K562 (cell line): Measurements from ENCODE around the gene CLIC3. TPM values are rescaled to one million over a fixed set of nuclear protein-coding genes. Genes with fewer than 3 reads are reported as not detected.

ENCODE experiments used
- ATAC-seq: fragments of 200-7000 bp; cut with Tn5 transposase; 3 replicates; pipeline ENCODE4 v1.9.1; 2020; ENCODE audit warnings: moderate library complexity
- BruUV-seq: library from RNA; stranded (reverse); fragments of 400-500 nt; replicated peaks from 2 replicates; lab custom pipeline; 2021; lab: Mats Ljungman, UMichigan
- CTCF ChIA-PET: fragments of 300-600 bp; formaldehyde crosslinking; extraction: SDS; loops from one replicate; lab custom pipeline; 2021; ENCODE audit warnings: low intra/inter-chr PET ratio; lab: Yijun Ruan, JAX
- POLR2A ChIA-PET: fragments of 300-600, 350-650 bp; sonication (Branson Sonifier 250); formaldehyde crosslinking; extraction: SDS; loops from one replicate; lab custom pipeline; 2021; ENCODE audit warnings: antibody characterized with exemption, inconsistent platforms; lab: Yijun Ruan, JAX
- DNase-seq, 4 experiments: peaks; one replicate each; pipeline versions ENCODE4 v3.0.0 to v3.0.0-alpha.2; 2011 to 2018; ENCODE audit warnings: low spot score in 3 of 4, mixed read lengths in 3 of 4; ENCODE audit errors: extremely low read depth in 1 of 4
- FAIRE-seq: peaks from 2 replicates; lab custom pipeline; 2011; peaks lifted over from hg19 to GRCh38; lab: Jason Lieb, UNC
- H2AFZ ChIP-seq: 2 replicates; pipeline ENCODE4 v1.6.0; 2011; ENCODE audit warnings: low read depth, low read length, control low read depth, inconsistent platforms
- H3K27ac ChIP-seq: fragments of 200-600 bp; 3 replicates; pipeline ENCODE4 v1.8.0; 2011; ENCODE audit warnings: low read depth, mild to moderate bottlenecking, control low read depth, inconsistent platforms, low read length, moderate library complexity, mixed read lengths; ENCODE audit errors: extremely low read depth
- H3K27me3 ChIP-seq, 2 experiments: fragments of 300-600 bp in 1 of 2; 2 replicates in 1 of 2; 3 replicates in 1 of 2; pipeline versions ENCODE4 v1.6.0 to v1.8.0; 2011; ENCODE audit warnings: inconsistent platforms in 2 of 2, low read length in 2 of 2, mild to moderate bottlenecking in 1 of 2, mixed read lengths in 1 of 2, moderate library complexity in 1 of 2; ENCODE audit not compliant: control insufficient read depth in 2 of 2, insufficient read depth in 2 of 2
- H3K36me3 ChIP-seq: fragments of 300-600 bp; 3 replicates; pipeline ENCODE4 v1.8.0; 2011; ENCODE audit warnings: mild to moderate bottlenecking, low read length, inconsistent platforms; ENCODE audit not compliant: control insufficient read depth, insufficient read depth
- H3K4me1 ChIP-seq, 2 experiments: fragments of 200-600 bp in 1 of 2; replicated peaks in 1 of 2; 2 replicates in 1 of 2; 3 replicates in 1 of 2; pipeline versions ENCODE4 v1.5.1 to v1.8.0; 2011; ENCODE audit warnings: inconsistent platforms in 2 of 2, low read length in 2 of 2, mild to moderate bottlenecking in 1 of 2, mixed read lengths in 1 of 2, moderate library complexity in 1 of 2; ENCODE audit not compliant: control insufficient read depth in 2 of 2, insufficient read depth in 2 of 2
- H3K4me2 ChIP-seq: 2 replicates; pipeline ENCODE4 v1.6.1; 2011; ENCODE audit warnings: low read length, control low read depth, inconsistent platforms, mixed read lengths; ENCODE audit not compliant: insufficient read depth
- H3K4me3 ChIP-seq: fragments of 200-600 bp; sonication (generic), shearing (Covaris generic); 2 replicates; pipeline ENCODE4 v1.5.1; 2016; ENCODE audit warnings: control low read depth, inconsistent platforms
- H3K79me2 ChIP-seq: fragments of 200-600 bp; 3 replicates; pipeline ENCODE4 v1.8.0; 2011; ENCODE audit warnings: low read length, inconsistent platforms; ENCODE audit not compliant: control insufficient read depth, insufficient read depth
- H3K9ac ChIP-seq, 2 experiments: 2 replicates each; pipeline versions ENCODE4 v1.6.0 to v1.6.1; 2011; ENCODE audit warnings: low read depth in 2 of 2, low read length in 2 of 2, control low read depth in 1 of 2, inconsistent platforms in 1 of 2, mild to moderate bottlenecking in 1 of 2, mixed read lengths in 1 of 2; ENCODE audit not compliant: insufficient read depth in 1 of 2
- H3K9me1 ChIP-seq: one replicate; pipeline ENCODE4 v1.6.0; 2011; ENCODE audit warnings: inconsistent platforms, mild to moderate bottlenecking, low read length, moderate library complexity; ENCODE audit not compliant: control insufficient read depth, insufficient read depth
- H3K9me3 ChIP-seq: replicated peaks from 2 replicates; pipeline ENCODE4 v1.5.1; 2011; ENCODE audit warnings: low read depth, low read length, inconsistent platforms; ENCODE audit not compliant: control insufficient read depth, insufficient read depth
- H4K20me1 ChIP-seq: replicated peaks from 2 replicates; pipeline ENCODE4 v1.6.1; 2011; ENCODE audit warnings: low read length, inconsistent platforms, mixed read lengths; ENCODE audit not compliant: control insufficient read depth, insufficient read depth
- CHCHD3 ChIP-seq: fragments of 250-450 bp; sonication (Bioruptor Pico); IDR thresholded peaks from 2 replicates; pipeline ENCODE4 v2.1.2; 2022; ENCODE audit warnings: mild to moderate bottlenecking
- DPF2 ChIP-seq: fragments of 450-650 bp; IDR thresholded peaks from 2 replicates; pipeline ENCODE4 v1.6.1; 2016
- E2F3 ChIP-seq: fragments of 250-450 bp; sonication (Bioruptor Pico); IDR thresholded peaks from 2 replicates; pipeline ENCODE4 v1.4.0; 2020; ENCODE audit warnings: mild to moderate bottlenecking
- EZH2 ChIP-seq: IDR thresholded peaks from 2 replicates; pipeline ENCODE4 v1.6.1; 2012; ENCODE audit warnings: low read depth, mild to moderate bottlenecking, inconsistent platforms, low read length, borderline replicate concordance
- HDGF ChIP-seq: fragments of 450-650 bp; IDR thresholded peaks from 2 replicates; pipeline ENCODE4 v1.6.1; 2016
- PTBP1 ChIP-seq: fragments of 200-400 bp; formaldehyde crosslinking; IDR thresholded peaks from 2 replicates; pipeline ENCODE4 v1.6.1; 2017; ENCODE audit warnings: low read depth, low read length
- YY1 ChIP-seq, 3 experiments: IDR thresholded peaks; 2 replicates each; pipeline ENCODE4 v1.6.1; 2011; ENCODE audit warnings: low read length in 2 of 3, mild to moderate bottlenecking in 2 of 3, moderate library complexity in 2 of 3, borderline replicate concordance in 1 of 3, control low read depth in 1 of 3, low read depth in 1 of 3; ENCODE audit not compliant: insufficient read depth in 3 of 3, insufficient replicate concordance in 2 of 3, control insufficient read depth in 1 of 3, insufficient read length in 1 of 3; ENCODE audit errors: extremely low read depth in 1 of 3
- ZNF431 ChIP-seq: sonication (generic); formaldehyde crosslinking; IDR thresholded peaks from 2 replicates; pipeline ENCODE4 v1.8.0; 2022; ENCODE audit warnings: mild to moderate bottlenecking, missing genetic modification reagents
- ZNF592 ChIP-seq: fragments of 450-650 bp; IDR thresholded peaks from 2 replicates; pipeline ENCODE4 v1.6.1; 2017; ENCODE audit warnings: antibody characterized with exemption, mild to moderate bottlenecking
- WGBS: fragments of 100-300 bp; shearing (Covaris generic); methylation state at CpG from one replicate; pipeline ENCODE4 v1.1.6; 2016; ENCODE audit warnings: low coverage, mixed read lengths; ENCODE audit not compliant: insufficient coverage; ENCODE audit errors: missing lambda C conversion rate; 5-methylcytosine and 5-hydroxymethylcytosine counted together
- in situ Hi-C: fragments of 300-500 bp; cut with MboI; formaldehyde crosslinking; loops from 4 replicates; pipeline ENCODE4 v1.15.0; 2018; ENCODE audit warnings: inconsistent platforms, mixed read lengths
- intact Hi-C: fragments of 100-400 bp; cut with micrococcal nuclease; formaldehyde crosslinking; loops from 2 replicates; pipeline ENCODE4 v1.14.2; 2022
- polyA plus RNA-seq, 8 experiments: library from polyadenylated mRNA; depleted of rRNA in 4 of 8; stranded (reverse) in 5 of 8; unstranded in 3 of 8; fragments of >200 nt; fragmentation: Nextera tagmentation in 2 of 8; fragmentation: Illumina TruSeq in 1 of 8; extraction: Ambion mirVana in 2 of 8; extraction: Trizol in 1 of 8; gene quantifications; 2 replicates each; pipeline versions ENCODE4 v1.2.1 to v1.2.3, GENCODE V29; 2011 to 2014; ENCODE audit warnings: inconsistent platforms in 1 of 8, missing spikeins in 1 of 8
- total RNA-seq, 7 experiments: library from RNA; depleted of rRNA in 6 of 7; stranded (reverse); fragments of >200 nt in 6 of 7; fragmentation: Illumina TruSeq in 2 of 7; extraction: Trizol in 2 of 7; gene quantifications; 2 replicates each; pipeline versions ENCODE4 v1.2.1 to v1.2.3, GENCODE V29; 2011 to 2021; ENCODE audit warnings: low replicate concordance in 1 of 7

CLIC3 gene
- total and polyA plus RNA-seq, 9 of the 15 experiments (the other 6 are each of a cell fraction or from before 2014, with no cell fraction given): 0.27 to 0.29 TPM; not detected in 7

GRCh38 chr9:136988872-136989271, 7.5 kb downstream of the CLIC3 start:
- H3K9me1 ChIP-seq: no peaks in the 10 kb centered on the region
- H4K20me1 ChIP-seq: no peaks in the 10 kb centered on the region
- in situ Hi-C loops (no loop called here), intact Hi-C loops (no loop called here)
- peaks cover 10 to 47% of the 10 kb centered on the region in 2 experiments; a peak in 4 of 5 replicates for H3K4me1 ChIP-seq
- FAIRE-seq (no peak), DNase-seq (no peak), ATAC-seq (no peak)
- peaks cover 6% of the 10 kb centered on the region for H3K9me3 ChIP-seq
- H3K27ac ChIP-seq: no peak overlapping the region
- peak overlapping the region; percentile 58 for H2AFZ ChIP-seq
- ChIA-PET POLR2A (interaction anchor here (1.5 kb wide), 1 partner anchor 11 kb away, joined by 4 read pairs; no protein-coding TSS in a partner anchor), CTCF (no interaction called here)
- peaks cover 16% of the 10 kb centered on the region for H3K79me2 ChIP-seq
- no peaks in the 10 kb centered on the region for H3K27me3 ChIP-seq
- peaks cover 9% of the 10 kb centered on the region; the same call in 1 of the 3 replicates for H3K36me3 ChIP-seq
- TF ChIP-seq PTBP1 (no peak), E2F3 (CRISPR knock-in tag) (no peak), YY1 (IDR thresholded peaks at IDR 0.05; ENCODE audit: borderline replicate concordance in 1 of 3, control insufficient read depth in 1 of 3, extremely low read depth in 1 of 3, insufficient read depth in 3 of 3, insufficient read length in 1 of 3, insufficient replicate concordance in 2 of 3, low read depth in 1 of 3, low read length in 2 of 3) (no peak), ZNF592 (0 out of 2 replicates have a peak, but pooled peaks have one; percentile 29), HDGF (no peak), EZH2 (no peak), CHCHD3 (CRISPR knock-in tag) (no peak), ZNF431 (no peak), DPF2 (no peak)
- 66% methylated on average over 3 of the region's 4 CpGs for WGBS
- H3K4me2 ChIP-seq: no peak overlapping the region
- no TSS peak for BruUV-seq
- no peak overlapping the region for H3K4me3 ChIP-seq
- H3K9ac ChIP-seq: no peak overlapping the region; a peak in 1 of 4 replicates
